GM21360 (cell line): ENCODE results near the gene HIKESHI.

Experiments used
- ATAC-seq: cut with Tn5 transposase; IDR thresholded peaks from one replicate; pipeline ENCODE4 v1.9.1; 2021; ENCODE audit warnings: mild to moderate bottlenecking, moderate library complexity; ENCODE audit not compliant: unreplicated experiment

The HIKESHI gene

DNA sequence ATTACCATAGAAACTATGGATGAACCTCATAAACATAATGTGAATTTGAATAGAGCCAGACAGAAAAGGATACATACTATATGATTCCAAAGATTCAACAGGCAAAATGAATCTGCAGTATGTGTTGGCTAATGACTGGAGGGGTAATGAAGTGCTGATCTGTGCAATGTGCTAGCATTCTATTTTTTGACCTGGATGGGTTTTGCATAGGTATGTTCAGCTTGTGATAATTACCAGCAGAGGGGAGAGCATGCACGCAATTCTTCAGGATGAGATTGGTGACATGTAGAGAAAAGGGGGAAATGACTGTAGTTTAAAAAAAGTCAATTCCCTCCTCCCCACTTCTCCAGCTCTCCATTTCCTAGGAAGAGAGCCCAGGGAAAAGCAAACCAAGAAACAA, 72.0 kb downstream of the HIKESHI start:
- no peak for ATAC-seq

DNA sequence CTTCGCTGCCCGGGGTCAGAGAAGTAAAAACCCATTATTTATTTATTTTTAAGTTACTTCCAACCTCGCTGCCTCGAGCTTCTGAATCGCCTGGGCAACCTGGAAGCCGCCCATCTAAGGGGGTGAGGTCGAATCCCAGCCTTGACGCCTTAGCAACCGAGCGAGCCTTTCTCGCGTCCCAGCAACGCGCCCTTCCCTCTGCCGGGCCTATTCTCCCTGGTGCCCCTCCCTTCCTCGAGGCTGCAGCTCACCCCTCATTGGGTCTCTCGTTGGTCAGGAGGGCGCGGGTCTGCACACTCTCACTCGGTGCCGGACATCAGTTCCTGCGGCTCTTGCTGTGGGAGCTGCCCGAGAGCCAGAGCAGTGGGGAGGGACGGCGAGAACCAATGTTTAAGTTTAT, 72.5 kb downstream of the HIKESHI start, which contains the start of gene CCDC81:
Gene CCDC81 (plus strand): TSS at position 302 of the 400 bp plus-strand sequence. CDS start 277 bp downstream, outside the sequence.
- no peak for ATAC-seq

DNA sequence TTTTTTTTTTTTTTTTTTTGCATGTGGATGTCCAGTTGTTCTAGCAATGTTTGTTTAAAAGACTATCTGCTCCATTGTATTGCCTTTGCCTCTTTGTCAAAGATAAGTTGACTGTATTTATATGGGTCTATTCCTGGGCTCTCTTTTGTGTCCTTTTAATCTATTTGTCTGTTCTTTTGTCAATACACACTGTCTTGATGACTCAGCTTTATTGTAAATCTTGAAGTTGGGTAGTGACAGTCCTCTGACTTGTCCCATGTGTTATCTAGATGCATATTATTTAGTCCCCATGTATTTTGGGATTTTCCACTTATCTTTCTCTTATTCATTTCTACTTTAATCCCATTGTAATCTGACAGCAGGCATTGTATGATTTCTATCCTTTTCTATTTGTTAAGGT, 75.9 kb downstream of the HIKESHI start:
- no peak for ATAC-seq

DNA sequence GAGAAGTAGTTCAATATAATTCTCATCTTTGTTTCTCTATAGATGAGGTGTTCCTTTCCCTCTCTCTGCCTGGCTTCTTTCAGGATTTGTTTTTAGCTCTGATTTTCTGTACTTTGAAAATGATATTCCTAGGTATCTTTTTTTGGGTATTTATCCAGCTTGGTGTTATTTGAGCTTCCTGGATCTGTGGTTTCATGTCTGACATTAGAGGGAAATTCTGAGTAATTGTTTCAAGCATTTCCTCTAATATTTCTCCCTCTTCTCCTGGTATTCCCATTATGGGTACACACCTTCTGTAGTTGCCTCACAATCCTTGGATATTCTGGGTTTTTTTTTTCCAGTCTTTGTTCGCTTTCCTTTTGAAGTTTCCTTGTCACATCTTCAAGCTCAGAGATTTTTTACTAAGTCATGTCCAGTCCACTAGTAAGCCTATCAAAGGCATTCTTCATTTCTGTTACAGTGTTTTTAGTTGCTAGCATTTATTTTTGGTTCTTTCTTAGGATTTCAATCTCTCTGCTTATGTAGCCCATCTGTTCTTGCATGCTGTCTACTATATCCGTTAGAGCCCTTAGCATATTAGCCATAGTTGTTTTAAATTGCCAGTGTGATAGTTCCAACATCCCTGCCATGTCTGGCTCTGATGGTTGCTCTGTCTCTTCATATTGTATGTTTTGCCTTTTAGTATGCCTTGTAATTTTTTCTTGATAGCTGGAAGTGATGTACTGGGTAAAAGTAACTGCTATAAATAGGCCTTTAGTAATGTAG, 78.4 kb downstream of the HIKESHI start:
- no peak for ATAC-seq

DNA sequence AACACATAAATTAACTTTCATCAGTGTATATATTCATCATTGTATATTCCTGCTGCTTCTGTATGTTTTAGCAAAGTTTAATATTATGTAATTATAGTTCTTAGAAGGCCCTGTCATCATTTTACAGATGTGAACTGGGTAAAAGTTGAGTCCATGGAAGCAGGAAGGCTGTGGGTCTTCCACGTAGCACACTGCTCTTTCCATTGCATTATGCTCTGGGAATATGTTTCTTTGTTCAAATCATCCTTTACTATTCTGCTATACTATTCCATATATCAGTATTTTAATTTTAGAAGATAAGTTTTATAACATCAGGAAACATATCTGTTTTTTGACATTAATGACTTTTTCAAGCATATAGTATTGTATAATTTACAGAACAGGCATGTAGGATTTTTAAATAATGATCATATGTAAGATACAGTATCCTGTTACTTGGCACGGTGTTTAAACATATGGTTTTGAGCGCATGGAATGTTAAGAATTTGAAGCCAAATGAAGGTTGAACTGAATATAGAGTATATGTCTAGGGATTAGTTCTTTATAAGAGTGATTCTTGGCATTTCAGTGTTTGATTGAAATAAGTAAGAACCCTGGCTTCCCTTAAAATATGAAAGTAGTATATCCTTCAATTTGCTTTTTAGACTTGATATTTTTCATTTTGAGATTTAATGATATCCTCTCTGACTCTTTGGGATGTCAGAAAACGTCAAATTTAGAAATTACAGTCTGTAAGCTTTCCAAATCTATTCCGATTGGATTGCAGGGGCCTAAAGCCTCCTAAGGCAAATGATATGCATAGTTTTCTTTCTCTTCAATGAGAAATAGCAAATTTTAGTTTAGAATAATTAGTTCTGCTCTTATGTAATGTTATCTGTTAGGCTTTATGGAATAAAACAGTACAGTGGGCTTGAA, 81.3 kb downstream of the HIKESHI start:
- ATAC-seq, result no peak

DNA sequence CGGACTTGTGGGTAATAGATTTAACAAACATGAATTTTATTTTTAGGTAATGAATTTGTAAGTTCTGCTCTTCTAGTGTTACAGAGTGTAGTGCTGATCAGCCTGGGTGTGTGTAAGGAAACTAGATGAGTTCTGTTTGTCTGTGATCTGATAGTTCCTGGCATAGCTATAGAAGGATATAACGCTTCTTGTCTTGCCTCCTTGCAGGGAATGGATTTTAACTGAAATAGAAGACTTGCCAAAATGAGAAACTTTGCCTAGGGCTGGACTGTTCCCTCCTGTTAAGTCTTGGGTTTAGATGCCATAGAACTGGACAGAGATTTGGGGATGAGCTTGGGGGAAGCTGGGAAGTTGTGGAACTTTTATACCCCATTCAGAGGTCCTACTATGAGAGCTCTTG, 84.2 kb downstream of the HIKESHI start:
- ATAC-seq, result no peak

DNA sequence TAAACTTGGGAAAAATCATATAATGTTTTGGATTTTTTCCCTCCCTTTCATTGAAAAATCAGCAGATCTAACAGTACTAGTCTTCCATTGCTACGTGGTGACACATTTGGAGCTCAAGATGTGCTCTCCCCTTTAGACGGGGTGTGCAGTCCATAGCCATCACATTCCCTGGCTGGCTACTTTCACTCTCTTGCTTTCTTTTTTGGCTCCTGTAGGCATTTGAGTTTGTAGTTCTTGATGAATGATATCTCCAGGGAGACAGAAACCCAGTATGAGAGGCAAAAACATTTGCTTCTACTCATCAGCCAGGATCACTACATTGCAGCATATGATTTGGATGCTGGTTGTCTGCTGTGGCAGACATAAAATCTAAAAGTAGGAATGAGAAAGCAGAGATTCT, 84.7 kb downstream of the HIKESHI start:
- no peak for ATAC-seq

DNA sequence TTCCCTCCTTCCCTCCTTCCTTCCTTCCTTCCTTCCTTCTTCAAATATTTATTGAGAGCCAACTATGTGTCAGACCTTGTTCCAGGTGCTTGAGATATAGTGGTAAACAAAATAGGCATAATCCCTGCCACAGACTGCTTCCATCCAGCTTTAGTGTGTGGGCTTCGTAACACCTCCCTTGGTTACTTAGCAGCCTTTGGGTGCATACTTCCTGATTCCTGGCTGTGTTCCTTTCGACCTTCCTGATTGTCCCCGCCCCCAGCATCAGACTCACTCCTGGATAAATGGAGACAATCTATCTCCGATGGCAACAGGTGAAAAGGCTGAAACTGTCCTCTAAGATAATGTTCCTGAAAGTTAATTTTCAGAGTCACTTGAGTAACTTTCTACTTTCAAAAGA, 86.2 kb downstream of the HIKESHI start:
- ATAC-seq, result no peak

DNA sequence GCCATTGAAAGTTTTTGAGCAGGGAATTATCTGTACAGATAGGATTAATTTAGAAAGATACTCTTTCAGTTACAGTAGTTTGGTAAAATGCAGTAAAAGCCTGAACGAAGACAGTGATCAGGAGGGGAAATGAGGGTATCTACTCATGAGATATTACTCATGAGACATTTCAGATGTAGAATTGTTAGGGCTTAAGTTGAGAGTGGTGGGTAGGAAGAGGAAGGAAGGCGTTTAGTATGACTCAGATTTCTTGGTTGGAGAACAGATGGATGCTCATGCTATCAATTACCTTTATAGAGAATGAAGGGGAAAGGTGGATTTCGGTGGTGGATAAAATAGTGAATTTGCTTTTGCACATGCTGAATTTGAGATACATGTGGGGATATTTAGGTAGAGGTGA, 88.4 kb downstream of the HIKESHI start:
- ATAC-seq, result no peak

DNA sequence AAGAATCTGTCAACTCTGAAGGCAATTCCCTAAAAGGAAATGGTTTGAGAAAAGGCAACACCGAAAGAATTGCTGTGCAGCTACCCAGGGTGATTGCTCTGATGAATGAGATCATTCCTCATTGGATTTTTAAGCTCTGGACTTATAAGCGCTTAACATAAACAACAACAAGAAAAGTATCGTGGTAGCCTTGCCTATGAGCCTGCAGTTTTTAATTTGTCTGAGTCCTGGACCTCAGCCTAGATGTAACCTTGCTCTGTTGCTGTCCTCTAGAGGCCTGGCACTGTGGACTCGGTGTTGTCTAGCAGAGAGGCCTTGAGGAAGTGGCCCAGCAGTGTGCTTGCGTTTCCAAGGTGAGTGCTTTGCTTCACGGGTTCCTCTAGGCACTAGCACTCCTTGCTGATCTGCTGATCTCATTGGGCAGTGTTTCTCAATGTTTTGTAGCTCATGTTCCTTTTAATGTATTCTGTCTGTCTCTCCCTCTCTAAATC, 93.1 kb downstream of the HIKESHI start:
- ATAC-seq, result no peak
